Activated CD4-positive, CD25-positive, alpha-beta regulatory T cell treated with anti-CD3 and anti-CD28 coated beads, Interleukin-2, amount 50 U/mL, for 16 hours (primary cell): Measurements from ENCODE around the gene EIF1AD.

Experiments used
- DNase-seq: peaks from one replicate; pipeline ENCODE4 v3.0.0-alpha.2; 2020; ENCODE audit warnings: low read depth, low spot score

Gene EIF1AD

DNA sequence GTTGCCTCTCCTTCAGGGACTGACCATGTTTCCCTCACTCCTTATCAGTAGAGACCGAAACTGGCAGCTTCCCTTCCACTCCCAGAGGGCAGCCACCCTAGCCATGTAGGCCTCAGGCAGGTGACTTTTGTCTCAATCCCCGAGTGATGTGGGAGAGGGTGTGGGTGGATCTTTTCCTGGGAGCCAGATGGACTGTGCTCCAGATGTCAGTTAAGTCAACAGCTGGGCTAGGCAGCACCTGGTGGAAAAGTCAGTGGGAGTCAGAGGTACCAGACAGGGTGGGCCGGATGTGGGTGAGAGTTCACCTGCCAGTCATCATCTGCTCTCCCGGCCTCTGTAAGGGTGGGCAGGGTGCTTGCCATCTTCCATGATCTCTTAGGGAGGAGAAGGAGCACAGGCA is 2.2 kb upstream of the EIF1AD start:
- no peak for DNase-seq

DNA sequence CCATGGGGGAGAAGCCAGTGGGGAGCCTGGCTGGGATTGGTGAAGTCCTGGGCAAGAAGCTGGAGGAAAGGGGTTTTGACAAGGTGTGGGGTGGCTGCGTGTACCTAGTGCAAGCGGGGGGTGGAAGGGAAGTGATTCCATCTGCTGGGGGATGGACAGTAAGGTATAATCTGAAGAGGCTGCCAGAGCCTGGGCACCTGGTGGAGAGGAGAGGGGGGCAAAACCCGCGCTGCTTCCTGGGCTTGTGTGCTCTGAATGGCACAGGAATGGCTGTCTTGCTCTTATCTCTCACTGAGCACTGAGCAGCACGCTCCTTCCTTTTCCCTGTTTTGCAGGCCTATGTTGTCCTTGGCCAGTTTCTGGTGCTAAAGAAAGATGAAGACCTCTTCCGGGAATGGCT is 1.3 kb upstream of the EIF1AD start:
- DNase-seq, result no peak

DNA sequence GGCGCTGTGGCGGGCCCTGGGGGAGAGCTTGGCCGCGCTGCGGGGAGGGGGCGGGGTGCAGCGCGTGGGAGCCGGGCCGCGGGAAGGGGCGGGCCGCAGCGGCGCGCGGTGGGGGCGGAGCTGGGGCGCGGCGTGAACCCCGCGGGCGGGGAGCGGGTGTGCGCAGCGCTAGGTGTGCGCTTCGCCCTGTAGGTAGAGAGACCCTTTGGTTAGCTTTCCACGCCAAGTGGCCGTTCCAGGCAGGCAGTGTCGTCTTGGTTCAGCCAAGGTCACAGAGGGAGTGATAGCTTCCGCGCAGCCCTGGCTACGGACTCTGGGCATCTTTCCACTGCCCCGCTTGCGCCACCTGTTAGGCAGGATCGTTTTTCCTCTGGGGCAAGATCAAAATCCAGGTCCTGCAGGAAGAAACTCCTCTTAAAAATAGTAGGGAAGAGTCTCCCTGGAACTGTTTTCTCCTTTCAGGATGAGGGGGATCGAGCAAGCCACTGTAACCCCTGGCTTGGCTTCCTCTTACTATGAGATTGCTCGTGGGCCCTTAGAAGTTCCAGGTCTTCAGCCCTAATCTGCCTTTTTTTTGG is 780 bp upstream of the EIF1AD start:
- DNase-seq, result no peak

DNA sequence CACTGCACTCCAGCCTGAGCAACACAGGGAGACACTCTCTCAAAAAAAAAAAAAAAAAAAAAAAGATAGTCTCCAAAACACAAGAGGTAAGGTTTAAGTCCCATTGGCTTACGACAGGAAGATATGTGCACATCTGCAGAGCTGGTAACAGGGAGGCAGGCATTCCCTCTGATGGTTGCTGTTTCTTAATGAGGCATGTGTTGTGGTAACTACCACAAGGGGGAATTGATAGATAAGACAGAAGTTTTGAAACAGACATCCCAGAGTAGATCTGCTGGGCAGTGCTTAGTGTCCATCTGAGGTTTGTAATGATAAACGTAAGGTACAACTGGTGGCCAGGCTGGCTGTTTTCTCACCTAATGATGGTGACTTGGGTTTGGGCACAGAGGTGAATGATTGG is 4.7 kb downstream of the EIF1AD start:
- DNase-seq, result no peak

DNA sequence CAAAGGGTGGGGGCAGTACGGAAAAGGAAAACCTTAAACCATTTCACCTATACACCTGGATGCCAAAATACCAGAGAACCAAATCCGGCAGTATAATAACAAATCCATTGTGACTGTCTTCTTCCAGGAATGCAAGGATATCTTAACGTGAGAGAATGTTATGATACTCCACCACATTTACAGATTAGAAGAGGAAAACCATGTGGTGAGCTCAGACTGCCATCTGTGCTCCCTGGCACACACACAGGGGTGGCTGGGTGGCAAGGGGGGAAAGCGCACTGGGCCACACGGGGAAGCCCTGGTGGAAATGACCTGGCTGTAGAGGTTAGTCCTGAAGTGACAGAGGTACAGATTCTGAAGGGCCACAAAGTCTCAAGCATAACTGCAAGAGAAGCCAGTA is 9.9 kb downstream of the EIF1AD start:
- DNase-seq, result no peak

DNA sequence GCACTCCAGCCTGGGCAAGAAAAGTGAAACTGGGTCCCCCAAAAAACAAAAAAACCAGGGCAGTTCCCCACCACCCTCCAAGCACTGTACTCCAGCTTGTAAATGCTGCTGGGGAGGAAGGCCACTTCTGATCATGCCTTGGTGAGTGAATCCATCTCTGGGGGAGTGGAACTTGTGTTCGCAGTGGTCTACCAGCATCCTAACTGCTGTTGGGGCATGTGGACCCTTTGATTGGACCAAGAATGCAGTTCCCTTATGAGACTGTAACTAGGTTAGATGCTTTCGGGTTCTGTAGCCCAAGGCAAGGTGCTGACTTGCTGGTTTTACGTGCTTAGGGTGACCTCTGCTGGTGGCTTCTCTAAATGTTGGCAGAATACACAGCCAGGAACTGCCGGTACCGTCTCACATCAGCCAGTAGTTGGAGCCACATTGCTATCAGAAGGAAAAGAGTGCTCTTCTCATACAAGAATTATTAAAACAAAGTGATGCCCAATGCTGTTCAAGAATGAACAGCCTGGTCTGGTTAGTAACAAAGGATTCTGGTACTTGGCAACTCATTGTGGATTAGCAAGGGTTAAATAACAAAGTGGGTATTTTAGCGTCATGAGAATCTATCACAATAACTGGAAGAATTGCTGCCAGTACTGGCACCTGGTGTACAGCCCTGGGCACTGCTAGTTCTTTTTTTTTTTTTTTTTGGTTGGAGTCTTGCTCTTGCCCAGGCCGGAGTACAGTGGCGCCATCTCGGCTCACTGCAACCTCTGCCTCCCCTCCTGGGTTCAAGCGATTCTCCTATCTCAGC is 13.0 kb downstream of the EIF1AD start:
- peak; percentile 89 for DNase-seq

DNA sequence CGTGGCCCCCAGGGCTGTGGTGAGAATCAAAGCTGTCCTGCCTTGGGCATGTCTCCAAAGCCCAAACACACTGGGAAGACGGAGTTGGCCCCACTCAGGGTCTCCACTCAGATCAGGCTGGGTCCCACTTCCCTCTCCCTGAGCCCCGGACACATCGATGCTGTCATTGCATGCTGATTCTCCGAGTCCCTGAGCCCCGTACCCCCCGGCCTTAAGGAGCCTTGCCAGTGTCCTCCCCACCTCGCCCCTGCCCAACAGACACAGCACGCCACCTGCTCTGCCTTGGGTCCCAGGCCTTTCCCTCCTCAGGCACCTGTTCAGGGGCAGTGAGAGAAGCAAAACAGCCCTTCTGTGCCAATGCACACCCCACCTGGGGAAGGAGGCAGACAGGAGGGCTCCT is 14.6 kb downstream of the EIF1AD start:
- no peak for DNase-seq

DNA sequence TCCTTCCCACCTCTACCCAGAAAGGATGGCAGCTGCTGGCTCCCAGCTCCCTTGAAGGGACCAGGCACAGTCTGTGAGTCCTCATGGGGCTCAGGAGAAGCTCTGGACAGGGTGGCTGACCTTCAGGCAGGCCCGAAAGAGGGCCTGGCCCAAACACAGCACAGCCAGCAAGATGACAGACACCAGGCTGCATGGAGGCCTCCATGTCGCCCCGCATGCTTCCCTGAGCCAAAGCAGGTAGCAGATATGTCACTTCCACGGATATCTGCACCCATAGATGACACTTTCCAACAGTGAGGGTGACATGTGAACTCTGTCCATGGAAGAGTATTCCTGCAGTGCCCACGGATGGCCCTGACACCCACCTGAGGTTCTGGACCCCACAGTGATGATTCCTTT is 18.4 kb downstream of the EIF1AD start:
- DNase-seq, result no peak

DNA sequence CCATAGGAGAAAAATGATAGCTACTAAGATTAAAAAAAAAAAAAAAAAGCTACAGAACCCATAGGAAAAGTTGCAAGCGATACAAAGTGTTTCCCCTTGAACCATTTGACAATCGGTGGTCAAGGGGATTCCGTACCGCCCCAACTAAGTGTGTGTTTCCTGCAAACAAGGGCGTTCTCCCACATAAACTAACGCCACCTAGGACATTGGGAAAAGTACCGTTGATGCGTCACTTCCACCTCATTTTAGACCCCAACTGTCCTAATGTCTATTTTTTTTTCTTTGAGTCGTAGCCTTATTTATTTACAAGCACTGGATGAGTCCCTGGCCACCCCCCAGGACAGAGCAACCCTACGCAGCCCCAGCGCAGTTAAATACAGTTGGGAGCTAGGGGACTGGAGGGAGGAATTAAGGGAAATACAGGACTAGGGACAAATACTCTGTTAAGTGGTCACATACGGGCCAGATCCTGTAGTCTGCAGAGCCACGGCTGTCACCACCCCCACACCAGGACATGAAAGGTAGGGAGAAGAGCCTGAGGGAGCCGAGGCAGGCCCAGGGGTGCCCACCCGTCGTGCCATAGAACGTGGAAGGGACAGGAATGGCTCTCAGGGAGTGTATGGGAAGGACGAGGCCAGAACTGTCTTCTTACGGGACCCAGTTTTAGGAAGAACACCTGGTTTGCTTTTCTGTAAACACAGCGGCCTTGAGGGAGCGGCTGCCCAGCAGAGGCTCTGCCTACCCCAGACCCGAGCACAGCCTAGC is 19.0 kb downstream of the EIF1AD start:
- DNase-seq, result no peak

DNA sequence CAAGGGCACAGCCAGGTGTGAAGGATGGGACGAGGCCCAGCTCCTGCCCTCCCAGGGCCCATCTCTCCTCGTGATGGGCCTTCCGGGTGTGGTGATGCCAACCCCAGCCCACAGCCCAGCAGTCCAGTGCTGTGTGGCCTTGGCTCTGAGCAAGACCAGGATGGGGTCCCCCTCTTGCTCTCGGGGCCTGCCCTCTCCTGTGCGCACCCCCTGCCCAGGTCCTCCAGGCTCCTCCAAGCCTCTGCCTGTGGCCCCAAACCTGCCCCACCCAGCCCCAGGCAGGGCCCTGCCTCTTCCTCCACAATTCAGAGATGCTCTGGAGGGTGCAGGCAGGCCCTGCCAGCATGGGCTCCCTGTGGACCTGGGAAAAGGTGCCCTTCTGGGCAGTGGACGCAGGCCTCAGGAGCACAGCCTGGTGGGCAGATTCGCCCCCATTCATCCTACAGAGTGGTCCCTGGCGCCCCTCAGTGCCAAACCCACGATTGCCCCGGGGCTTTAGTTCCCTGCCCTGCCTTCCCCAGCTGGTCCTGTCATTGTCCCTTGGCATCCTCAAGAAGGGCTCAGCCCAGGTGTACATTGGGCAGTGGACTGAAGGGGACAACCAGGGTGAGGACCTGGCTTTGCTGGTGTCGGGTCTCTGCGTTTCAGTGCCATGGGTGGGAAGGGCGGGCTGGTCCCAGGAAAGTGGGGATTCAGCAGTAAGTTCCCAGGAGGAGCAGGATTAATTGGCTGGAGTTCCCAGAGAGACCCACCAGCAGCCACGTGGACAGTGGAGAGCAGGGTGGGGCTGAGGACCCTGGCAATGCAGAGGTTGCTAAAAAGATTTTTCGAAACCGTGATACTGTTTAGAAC is 19.8 kb downstream of the EIF1AD start:
- no peak for DNase-seq

DNA sequence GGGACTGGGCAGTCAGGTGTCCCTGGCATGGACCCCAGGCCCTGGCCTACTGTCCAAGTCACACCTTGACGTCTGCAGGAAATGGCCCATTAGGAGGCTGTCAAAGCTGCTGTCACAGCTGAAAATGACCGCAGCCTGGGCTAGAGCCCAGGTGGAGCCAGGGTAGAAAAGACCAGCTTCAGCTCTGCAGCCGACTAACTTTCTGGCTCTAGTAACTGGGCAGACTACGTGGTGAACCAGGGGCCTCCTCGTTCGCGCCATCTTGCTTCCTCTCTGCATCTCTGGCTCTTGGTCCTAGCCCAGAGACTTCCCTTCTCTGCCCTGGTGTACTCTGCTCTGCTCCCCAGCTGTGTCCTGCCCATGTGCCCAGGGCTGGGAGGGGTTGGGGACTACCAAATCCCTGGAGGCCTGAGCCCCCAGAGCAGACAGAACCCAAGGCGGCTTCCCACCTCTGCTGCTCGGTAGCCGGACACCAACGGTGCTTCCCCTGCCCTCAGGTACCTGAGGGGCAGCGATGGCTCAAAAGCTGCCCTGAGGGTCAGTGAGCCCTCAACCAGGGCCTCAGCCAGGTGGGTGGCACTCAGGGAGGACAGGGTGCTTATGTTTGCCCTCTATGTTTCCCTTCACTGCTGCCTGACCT is 20.7 kb downstream of the EIF1AD start:
- DNase-seq, result no peak

DNA sequence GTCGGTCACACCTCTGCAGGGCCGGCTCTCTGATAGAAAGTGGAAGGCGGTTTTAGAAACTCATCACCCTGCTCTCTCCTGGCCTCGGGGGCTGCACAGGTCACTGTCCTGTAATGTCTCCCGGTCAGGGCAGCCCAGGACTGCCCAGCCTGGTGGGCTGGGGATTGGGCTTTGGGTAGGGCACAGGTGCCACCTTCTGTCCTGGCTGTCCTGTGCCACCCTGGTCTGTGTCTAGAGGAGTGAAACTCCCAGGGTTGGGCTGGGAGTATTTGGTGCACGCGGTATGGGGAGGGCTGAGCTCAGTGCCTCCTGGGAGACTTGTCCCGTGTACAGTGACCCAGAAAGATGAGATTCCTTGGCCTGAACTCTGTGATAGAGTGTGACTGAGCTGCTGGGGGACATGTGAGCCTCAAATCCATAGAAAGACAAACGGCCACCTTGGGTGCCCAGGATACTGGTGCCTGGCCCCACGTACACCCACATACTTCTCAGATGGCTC is 22.6 kb downstream of the EIF1AD start:
- no peak for DNase-seq

DNA sequence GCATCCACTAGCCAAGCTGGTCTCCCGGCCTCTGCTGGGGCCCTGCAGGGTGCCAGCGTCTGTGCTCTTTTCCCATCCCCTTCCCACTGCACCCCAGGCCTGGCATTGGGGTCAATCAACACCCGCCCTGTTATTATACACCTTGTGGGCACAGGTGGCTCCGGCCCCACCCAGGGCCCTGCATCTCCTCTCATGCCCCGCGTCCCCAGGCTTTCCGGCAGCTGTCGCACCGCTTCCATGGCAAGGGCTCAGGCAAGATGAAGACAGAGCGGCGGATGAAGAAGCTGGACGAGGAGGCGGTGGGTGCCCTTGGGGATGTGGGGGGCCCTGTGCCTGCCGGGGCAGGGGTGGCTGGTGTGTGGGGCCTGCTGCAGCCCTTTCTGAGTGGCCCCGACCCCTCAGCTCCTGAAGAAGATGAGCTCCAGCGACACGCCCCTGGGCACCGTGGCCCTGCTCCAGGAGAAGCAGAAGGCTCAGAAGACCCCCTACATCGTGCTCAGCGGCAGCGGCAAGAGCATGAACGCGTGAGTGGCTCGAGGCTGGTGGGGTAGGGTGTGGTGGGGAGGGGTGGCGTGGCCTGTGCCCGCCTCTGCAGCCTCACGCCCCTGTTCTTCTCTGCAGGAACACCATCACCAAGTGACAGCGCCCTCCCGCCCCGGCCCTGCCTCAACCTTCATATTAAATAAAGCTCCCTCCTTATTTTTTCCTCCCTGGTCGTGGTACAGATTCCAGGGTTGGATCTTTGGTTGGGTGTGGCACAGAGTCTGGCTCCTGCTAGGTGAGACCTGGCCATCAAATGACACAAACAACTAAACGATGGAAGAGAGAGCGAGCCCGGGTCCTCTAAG is 23.3 kb downstream of the EIF1AD start:
- DNase-seq, result no peak

DNA sequence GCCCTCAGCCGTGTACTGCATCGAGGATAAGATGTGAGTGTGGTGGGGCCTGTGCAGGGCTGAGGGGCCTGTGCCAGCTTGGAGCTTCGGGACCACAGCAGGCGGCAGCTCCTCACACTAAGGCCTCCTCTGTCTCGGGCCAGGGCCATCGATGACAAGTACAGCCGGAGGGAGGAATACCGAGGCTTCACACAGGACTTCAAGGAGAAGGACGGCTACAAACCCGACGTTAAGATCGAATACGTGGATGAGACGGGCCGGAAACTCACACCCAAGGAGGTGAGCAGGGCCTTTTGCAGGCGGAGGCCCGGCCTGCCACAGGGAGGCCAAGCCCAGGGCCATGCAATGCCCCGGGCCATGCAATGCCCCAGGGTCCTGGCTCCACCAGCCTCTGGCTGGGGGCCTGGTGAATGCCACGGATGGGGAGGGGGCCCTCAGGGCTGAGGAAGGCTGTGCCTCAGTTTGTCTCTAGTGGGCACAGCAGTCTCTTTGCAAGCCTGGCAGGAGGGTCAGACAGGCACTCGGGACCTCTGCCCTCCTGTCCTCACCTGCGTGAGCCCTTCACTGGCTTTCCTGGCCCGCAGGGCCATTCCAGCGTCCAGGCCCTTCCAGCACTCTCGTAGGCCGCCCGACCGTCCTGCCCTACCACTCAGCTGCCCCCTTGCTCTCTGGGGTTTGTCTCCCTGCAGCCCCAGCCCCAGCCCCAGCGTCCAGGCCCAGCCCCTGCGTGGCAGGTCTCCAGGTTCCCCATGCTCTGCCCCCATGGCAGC is 24.2 kb downstream of the EIF1AD start:
- DNase-seq, result no peak

DNA sequence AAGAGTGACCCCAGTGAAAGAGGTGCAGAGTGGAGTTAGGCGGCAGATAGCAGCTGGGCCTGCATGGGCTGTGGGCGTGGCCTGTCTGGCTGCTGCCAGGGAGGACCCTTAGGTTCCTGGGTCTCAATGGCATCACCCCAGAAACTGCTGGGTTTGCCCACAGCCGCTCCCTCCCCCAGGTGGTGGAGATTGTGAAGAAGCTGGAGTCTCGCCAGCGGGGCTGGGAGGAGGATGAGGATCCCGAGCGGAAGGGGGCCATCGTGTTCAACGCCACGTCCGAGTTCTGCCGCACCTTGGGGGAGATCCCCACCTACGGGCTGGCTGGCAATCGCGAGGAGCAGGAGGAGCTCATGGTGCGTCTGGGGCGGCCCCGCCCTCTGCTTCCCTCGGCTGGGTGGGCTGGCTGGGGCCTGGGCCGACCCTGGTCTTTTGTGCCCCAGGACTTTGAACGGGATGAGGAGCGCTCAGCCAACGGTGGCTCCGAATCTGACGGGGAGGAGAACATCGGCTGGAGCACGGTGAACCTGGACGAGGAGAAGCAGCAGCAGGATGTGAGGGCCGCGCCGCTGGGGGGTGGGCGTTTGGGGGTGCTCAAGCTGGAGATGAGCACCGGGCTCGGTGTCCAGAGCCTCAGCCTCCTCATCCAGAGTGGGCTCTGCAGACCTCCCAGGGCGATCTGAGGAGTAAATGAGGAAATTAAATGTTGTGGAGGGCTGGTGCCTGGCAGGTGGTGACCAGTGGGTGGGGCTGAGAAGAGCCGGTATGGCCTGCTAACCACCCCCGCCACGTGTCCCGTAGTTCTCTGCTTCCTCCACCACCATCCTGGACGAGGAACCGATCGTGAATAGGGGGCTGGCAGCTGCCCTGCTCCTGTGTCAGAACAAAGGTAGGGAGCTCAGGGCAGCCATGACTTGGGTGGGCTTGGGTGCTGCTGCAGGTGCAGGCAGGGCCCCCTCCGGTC is 25.5 kb downstream of the EIF1AD start:
- DNase-seq, result no peak

DNA sequence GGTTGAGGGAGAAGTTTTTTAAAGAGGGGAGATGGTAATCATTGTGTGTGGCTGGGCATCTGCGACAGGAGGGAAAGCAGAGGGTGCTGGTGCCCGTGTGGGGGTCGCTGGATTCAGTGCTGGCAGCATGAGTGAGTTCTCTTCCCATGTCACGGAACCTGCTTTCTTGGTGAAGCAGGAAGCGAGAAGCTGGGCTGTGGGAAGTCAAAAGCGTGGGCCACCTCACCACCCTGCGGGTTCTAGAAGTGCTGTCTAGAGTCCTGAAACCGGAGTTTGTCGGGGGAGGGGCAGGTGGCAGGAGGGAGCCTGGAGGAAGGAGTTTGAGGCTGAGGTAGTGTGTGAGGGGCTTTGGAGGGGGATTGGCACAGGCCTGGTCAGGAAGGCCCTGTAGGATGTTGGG is 26.2 kb downstream of the EIF1AD start:
- no peak for DNase-seq

DNA sequence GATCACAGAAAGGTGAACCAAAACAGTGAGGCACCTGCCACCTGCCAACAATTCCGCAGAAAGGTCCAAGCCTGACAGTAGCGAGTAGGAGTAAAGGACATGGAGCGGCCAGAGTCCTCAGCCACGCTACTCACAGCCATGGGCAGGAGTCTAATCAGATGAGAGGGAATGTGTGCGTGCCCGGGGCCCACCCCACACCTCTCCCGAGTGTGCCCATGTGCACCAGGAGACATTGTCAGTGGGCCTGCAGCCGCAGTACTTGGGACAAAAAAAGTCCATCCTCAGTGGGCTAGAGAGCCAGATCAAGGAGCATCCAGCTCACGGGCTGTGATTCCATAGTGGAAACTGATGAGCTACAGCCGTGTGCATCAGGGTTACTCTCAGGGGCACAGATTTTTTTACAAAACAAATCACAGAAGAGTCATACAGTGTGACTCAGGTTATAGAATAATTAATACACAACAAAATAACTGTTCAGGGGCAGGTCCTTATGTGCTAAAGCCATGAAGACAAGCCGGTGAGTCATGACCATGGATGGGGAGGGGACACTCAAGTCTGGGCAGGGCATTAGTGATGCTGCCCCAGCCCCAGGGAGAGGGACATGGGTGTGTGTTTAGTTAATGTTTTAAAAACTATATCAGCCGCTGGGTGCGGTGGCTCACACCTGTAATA is 28.4 kb downstream of the EIF1AD start:
- no peak for DNase-seq

DNA sequence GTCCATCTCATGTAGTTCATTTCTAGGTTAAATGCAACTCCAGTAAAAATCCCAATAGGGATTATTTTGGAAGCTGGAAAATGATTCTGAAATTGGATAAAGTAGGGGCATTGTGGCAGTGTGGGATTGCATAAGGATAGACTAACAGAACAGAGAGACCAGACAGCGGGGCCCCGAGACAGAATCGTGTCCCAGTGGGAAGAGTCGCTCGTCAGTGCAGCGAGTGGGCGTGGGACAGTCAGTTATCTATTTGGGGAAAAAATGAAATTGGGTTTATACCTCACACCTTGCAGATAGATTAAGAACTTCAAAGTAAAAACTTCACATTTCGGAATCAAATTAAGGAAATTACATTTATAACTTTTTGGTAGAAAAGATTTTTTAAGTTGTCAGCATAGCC is 29.8 kb downstream of the EIF1AD start:
- DNase-seq, result no peak
